Transverse colon (tissue), 4 donors: ENCODE measurements around the gene KNOP1. TPM values are rescaled to one million over a fixed set of nuclear protein-coding genes. Genes with fewer than 3 reads are reported as not detected.

ENCODE experiments used
- DNase-seq: peaks from one replicate; pipeline ENCODE4 v3.0.0-alpha.2; 2019
- H3K27ac ChIP-seq, 4 donors: fragments of 200-600 bp; sonication (generic); 2 replicates each; pipeline ENCODE4 v1.5.1; 2016 to 2018; ENCODE audit warnings: inconsistent platforms in 4 of 4
- H3K27me3 ChIP-seq: fragments of 200-600 bp; sonication (generic); 2 replicates; pipeline ENCODE4 v1.5.1; 2017; ENCODE audit warnings: inconsistent platforms
- H3K36me3 ChIP-seq, 4 donors: fragments of 200-600 bp; sonication (generic); 2 replicates each; pipeline ENCODE4 v1.5.1; 2017 to 2019; ENCODE audit warnings: inconsistent platforms in 4 of 4
- H3K4me1 ChIP-seq, 4 donors: fragments of 200-600 bp; sonication (generic); 2 replicates each; pipeline ENCODE4 v1.5.1; 2017 to 2020; ENCODE audit warnings: inconsistent platforms in 4 of 4
- H3K4me3 ChIP-seq, 4 donors: fragments of 200-600 bp; sonication (generic); 1 replicate in 1 of 4; 2 replicates in 3 of 4; pipeline versions ENCODE4 v1.5.1 to v1.6.1; 2017 to 2019; ENCODE audit warnings: inconsistent platforms in 4 of 4
- H3K9me3 ChIP-seq, 2 donors: fragments of 200-600 bp; sonication (generic); 2 replicates each; pipeline ENCODE4 v1.5.1; 2017 to 2019; ENCODE audit warnings: inconsistent platforms in 2 of 2
- CTCF ChIP-seq, 5 experiments: fragments of 200-600 bp in 3 of 5; fragments of 450-650 bp in 2 of 5; sonication (generic) in 3 of 5; IDR thresholded peaks; 1 replicate in 2 of 5; 2 replicates in 3 of 5; pipeline ENCODE4 v1.5.1; 2016 to 2017; ENCODE audit warnings: antibody characterized with exemption in 5 of 5, inconsistent platforms in 3 of 5, mild to moderate bottlenecking in 2 of 5, moderate library complexity in 1 of 5
- EP300 ChIP-seq: sonication (generic); formaldehyde crosslinking; IDR thresholded peaks from one replicate; pipeline ENCODE4 v1.6.1; 2017; ENCODE audit warnings: antibody characterized with exemption, low read depth
- POLR2A ChIP-seq: fragments of 450-650 bp; IDR thresholded peaks from one replicate; pipeline ENCODE4 v1.6.1; 2016; ENCODE audit warnings: antibody characterized with exemption, mild to moderate bottlenecking, moderate library complexity
- POLR2AphosphoS5 ChIP-seq, 3 donors: sonication (generic); formaldehyde crosslinking; IDR thresholded peaks; one replicate each; pipeline ENCODE4 v1.6.1; 2016; ENCODE audit warnings: antibody characterized with exemption in 3 of 3
- WGBS, 2 donors: methylation state at CpG; one replicate each; pipeline ENCODE4 v1.1.5; 2018; ENCODE audit warnings: low coverage in 1 of 2; 5-methylcytosine and 5-hydroxymethylcytosine counted together
- in situ Hi-C, 4 donors: fragments of 200-750 bp; cut with MboI; loops; one replicate each; pipeline versions ENCODE4 v1.15.0 to v1.15.1; 2017; ENCODE audit warnings: low sequenced_read_pairs in 3 of 4, low pct_ligation_motif_present in 1 of 4, low pct_unique_long_range_greater_than_20kb in 1 of 4
- intact Hi-C: fragments of 100-400 bp; cut with DNase I; formaldehyde crosslinking; loops from one replicate; pipeline ENCODE4 v1.15.1; 2023; ENCODE audit warnings: low total_unique reads
- total RNA-seq, 4 donors: library from RNA; depleted of rRNA; stranded (reverse); fragments of >200 nt; gene quantifications; one replicate each; pipeline ENCODE4 v1.1.0, GENCODE V29; 2016

KNOP1 gene
- total RNA-seq, 4 donors from 2014 or later = 4.4 to 25.8 (median 12.7) TPM

GRCh38 chr16:19712418-19713058 is 5.5 kb downstream of the KNOP1 start:
- 67 to 93% methylated on average over 1 to 11 of the region's 11 CpGs for WGBS, 2 donors
- Histone ChIP-seq H3K9me3 (no peaks in the 10 kb centered on the region), H3K4me1 (peaks cover 9 to 21% (median 18%) of the 10 kb centered on the region in 4 donors), H3K27me3 (no peaks in the 10 kb centered on the region), H3K36me3 (no peaks in the 10 kb centered on the region), H3K27ac (no peak overlapping the region), H3K4me3 (no peak overlapping the region)
- intact Hi-C loops = loop anchor here (10.0 kb wide), 1 partner anchor 172 kb away; the partner anchor contains the start of gene GPRC5B
- no peak for DNase-seq
- in situ Hi-C loops = loop anchor here in 1 of 4 donors (25.0 kb wide), 1 partner anchor 175 kb away; the partner anchor contains the start of gene GPRC5B
- TF ChIP-seq POLR2AphosphoS5 (IDR thresholded peaks at IDR 0.05) = no peak
- TF ChIP-seq EP300 = no peak

GRCh38 chr16:19711643-19712042 is 6.4 kb downstream of the KNOP1 start:
- no peak overlapping the region for H3K4me3 ChIP-seq
- H3K9me3 ChIP-seq = no peaks in the 10 kb centered on the region
- DNase-seq = no peak
- no peaks in the 10 kb centered on the region for H3K36me3 ChIP-seq
- TF ChIP-seq POLR2A (no peak), CTCF (IDR thresholded peaks at IDR 0.05) (no peak), EP300 (no peak), POLR2AphosphoS5 (IDR thresholded peaks at IDR 0.05) (no peak)
- peaks cover 5 to 13% (median 11%) of the 10 kb centered on the region in 4 donors for H3K4me1 ChIP-seq
- no peaks in the 10 kb centered on the region for H3K27me3 ChIP-seq
- intact Hi-C loops (loop anchor here (10.0 kb wide), 1 partner anchor 173 kb away; the partner anchor contains the start of gene GPRC5B), in situ Hi-C loops (loop anchor here in 1 of 4 donors (25.0 kb wide), 1 partner anchor 176 kb away; the partner anchor contains the start of gene GPRC5B)
- WGBS, 2 donors = 93 to 100% methylated on average over 2 to 12 of the region's 12 CpGs
- no peak overlapping the region for H3K27ac ChIP-seq

GRCh38 chr16:19710991-19711545 is 7.0 kb downstream of the KNOP1 start:
- Histone ChIP-seq H3K4me3 (no peak overlapping the region), H3K27ac (no peak overlapping the region), H3K36me3 (no peaks in the 10 kb centered on the region), H3K27me3 (no peaks in the 10 kb centered on the region), H3K9me3 (no peaks in the 10 kb centered on the region), H3K4me1 (peaks cover 0 to 7% (median 6%) of the 10 kb centered on the region in 4 donors)
- in situ Hi-C loops (loop anchor here in 1 of 4 donors (25.0 kb wide), 1 partner anchor 176 kb away; the partner anchor contains the start of gene GPRC5B), intact Hi-C loops (loop anchor here (10.0 kb wide), 1 partner anchor 174 kb away; the partner anchor contains the start of gene GPRC5B)
- 70 to 81% methylated on average over 2 to 13 of the region's 13 CpGs for WGBS, 2 donors
- DNase-seq = no peak
- TF ChIP-seq CTCF (IDR thresholded peaks at IDR 0.05) (no peak), POLR2AphosphoS5 (IDR thresholded peaks at IDR 0.05) (no peak), POLR2A (no peak)

GRCh38 chr16:19710191-19710908 is 7.7 kb downstream of the KNOP1 start:
- TF ChIP-seq POLR2AphosphoS5 (IDR thresholded peaks at IDR 0.05) = no peak
- H3K27me3 ChIP-seq = no peaks in the 10 kb centered on the region
- DNase-seq = no peak
- no peaks in the 10 kb centered on the region for H3K36me3 ChIP-seq
- peaks cover 0 to under 1% (median 0%) of the 10 kb centered on the region in 4 donors for H3K4me1 ChIP-seq
- WGBS, 2 donors = 88 to 91% methylated on average over 8 to 23 of the region's 23 CpGs
- in situ Hi-C loops = loop anchor here in 1 of 4 donors (25.0 kb wide), 1 partner anchor 177 kb away; the partner anchor contains the start of gene GPRC5B
- no peak overlapping the region for H3K27ac ChIP-seq
- no peak overlapping the region for H3K4me3 ChIP-seq
- intact Hi-C loops = loop anchor here (10.0 kb wide), 1 partner anchor 174 kb away; the partner anchor contains the start of gene GPRC5B
- H3K9me3 ChIP-seq = no peaks in the 10 kb centered on the region
